Measurements from ENCODE around the gene RPAP2. TPM values are rescaled to one million over a fixed set of nuclear protein-coding genes. Genes with fewer than 3 reads are reported as not detected.

Gene RPAP2
- polyA plus RNA-seq, 6 donors from 2014 or later, result 9.7 to 26.7 (median 16.6) TPM

DNA sequence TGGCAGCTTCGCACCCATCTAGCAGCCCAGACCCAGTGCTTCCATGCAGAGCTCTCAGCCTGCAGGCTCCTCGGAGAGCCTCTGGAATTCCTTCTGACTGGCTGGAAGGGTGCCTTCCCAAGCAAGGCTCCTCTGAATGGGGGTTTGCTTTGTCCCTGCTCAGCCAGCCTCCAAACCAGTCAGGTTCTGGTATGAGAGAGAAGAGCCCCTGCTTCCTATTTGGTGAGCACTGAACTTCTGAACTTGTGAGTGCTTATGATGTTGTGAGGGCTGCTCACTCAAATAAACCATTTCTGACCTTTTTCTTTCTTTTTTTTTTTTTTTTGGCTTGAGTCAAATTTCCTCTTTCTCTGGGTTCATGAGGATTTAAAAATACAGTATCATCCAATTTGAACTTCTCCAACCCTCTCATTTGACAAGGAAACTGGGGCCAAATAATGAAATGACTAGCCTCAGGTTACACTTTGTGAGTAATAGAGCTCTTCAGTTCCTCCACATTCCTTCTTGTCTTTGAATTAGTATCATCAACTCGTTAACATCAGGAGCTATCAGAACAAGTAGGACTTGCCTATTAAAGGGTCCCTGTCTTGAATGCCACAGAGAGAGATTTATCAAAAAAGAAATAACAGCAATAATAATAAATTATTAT, 148.3 kb downstream of the RPAP2 start:
- H3K27ac Mint-ChIP-seq, result no peak overlapping the region
- no peaks in the 10 kb centered on the region for H3K27me3 Mint-ChIP-seq
- no peaks in the 10 kb centered on the region for H3K36me3 Mint-ChIP-seq
- ATAC-seq (ENCODE audit: low read depth in 2 of 2) (no peak), DNase-seq (no peak)
- H3K9me3 Mint-ChIP-seq, result peaks cover 0 to 7% (median 5%) of the 10 kb centered on the region in 7 donors
- H3K4me3 Mint-ChIP-seq, result no peak overlapping the region
- H3K4me1 Mint-ChIP-seq, result no peaks in the 10 kb centered on the region

DNA sequence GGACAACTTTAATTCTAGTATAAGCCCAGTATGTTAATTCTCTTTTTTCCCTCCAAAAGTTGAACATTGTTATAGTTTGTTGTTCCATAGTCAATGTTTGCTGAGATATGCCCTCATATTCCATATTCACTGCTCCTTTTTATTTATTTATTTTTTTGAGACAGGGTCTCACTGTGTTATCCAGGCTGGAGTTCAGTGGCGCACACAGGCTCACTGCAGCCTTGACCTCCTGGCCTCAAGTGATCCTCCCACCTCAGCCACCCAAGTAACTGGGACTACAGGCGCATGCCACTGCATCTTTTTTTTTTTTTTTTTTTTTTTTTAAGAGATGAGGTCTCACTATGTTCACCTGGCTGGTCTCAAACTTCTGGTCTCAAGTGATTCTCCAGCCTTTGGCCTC, 149.1 kb downstream of the RPAP2 start:
- Mint-ChIP-seq H3K9me3 (peaks cover 0 to 7% (median 5%) of the 10 kb centered on the region in 7 donors), H3K4me3 (no peak overlapping the region), H3K36me3 (no peaks in the 10 kb centered on the region), H3K27ac (peak overlapping the region in 1 of 6 donors; percentile 81), H3K4me1 (no peaks in the 10 kb centered on the region), H3K27me3 (no peaks in the 10 kb centered on the region)
- DNase-seq (no peak), ATAC-seq (ENCODE audit: low read depth in 2 of 2) (no peak)

Other genes starting within 250 kb of the RPAP2 start
- not detected for gene SETSIP, start 223.6 kb upstream of the RPAP2 start, polyA plus RNA-seq (ENCODE audit: low read depth in 6 of 6)
- gene BTBD8, start 218.7 kb upstream of the RPAP2 start, polyA plus RNA-seq (ENCODE audit: low read depth in 6 of 6), result under 1 TPM in 5 of 6 donors, not detected in 1; 0.25 to 0.79 (median 0.50) TPM
- not detected for gene C1orf146, start 81.1 kb upstream of the RPAP2 start, polyA plus RNA-seq (ENCODE audit: low read depth in 6 of 6)
- gene GLMN, start 72 bp upstream of the RPAP2 start, polyA plus RNA-seq (ENCODE audit: low read depth in 6 of 6), result 1 to 10 TPM; 5.8 to 9.1 (median 7.2) TPM
- gene GFI1, start 187.9 kb downstream of the RPAP2 start, polyA plus RNA-seq (ENCODE audit: low read depth in 6 of 6), result under 1 TPM in 3 of 6 donors, not detected in 3; 0.11 to 0.23 (median 0.20) TPM

Measured in naive B cell (primary cell).